GM23338 (cell line): ENCODE data around the gene CNTNAP5. TPM values are rescaled to one million over a fixed set of nuclear protein-coding genes. Genes with fewer than 3 reads are reported as not detected.

Experiments used
- ATAC-seq: fragments of 200-7000 bp; cut with Tn5 transposase; 3 replicates; pipeline ENCODE4 v1.9.1; 2020
- DNase-seq: peaks from one replicate; pipeline ENCODE4 v3.0.0-alpha.2; 2015; ENCODE audit warnings: low spot score
- H2AFZ ChIP-seq: fragments of 200-600 bp; sonication (generic); 2 replicates; pipeline ENCODE4 v1.8.0; 2016; ENCODE audit warnings: antibody characterized with exemption, mild to moderate bottlenecking, moderate library complexity
- H3F3A ChIP-seq: fragments of 200-600 bp; sonication (generic); replicated peaks from 2 replicates; pipeline ENCODE4 v1.8.0; 2017; ENCODE audit warnings: antibody characterized with exemption, mixed run types, low read depth
- H3K27ac ChIP-seq: fragments of 200-600 bp; sonication (generic); 2 replicates; pipeline ENCODE4 v1.6.1; 2016; ENCODE audit warnings: low read depth
- H3K27me3 ChIP-seq: fragments of 200-600 bp; sonication (generic); 2 replicates; pipeline ENCODE4 v1.8.0; 2016; ENCODE audit warnings: mild to moderate bottlenecking, mixed run types, moderate library complexity; ENCODE audit not compliant: insufficient read depth
- H3K36me3 ChIP-seq: fragments of 200-600 bp; sonication (generic); 2 replicates; pipeline ENCODE4 v1.8.0; 2016; ENCODE audit warnings: mild to moderate bottlenecking; ENCODE audit not compliant: insufficient read depth
- H3K4me1 ChIP-seq: fragments of 200-600 bp; sonication (generic); 2 replicates; pipeline ENCODE4 v1.8.0; 2016; ENCODE audit warnings: mild to moderate bottlenecking, moderate library complexity; ENCODE audit not compliant: insufficient read depth
- H3K4me2 ChIP-seq: fragments of 200-600 bp; sonication (generic); 2 replicates; pipeline ENCODE4 v1.7.1; 2017; ENCODE audit warnings: mixed run types
- H3K4me3 ChIP-seq: fragments of 200-600 bp; sonication (generic); 2 replicates; pipeline ENCODE4 v1.6.1; 2016; ENCODE audit warnings: mixed run types
- H3K79me2 ChIP-seq: fragments of 200-600 bp; sonication (generic); replicated peaks from 2 replicates; pipeline ENCODE4 v1.8.0; 2017; ENCODE audit warnings: mild to moderate bottlenecking; ENCODE audit not compliant: insufficient read depth
- H3K9me2 ChIP-seq: fragments of 200-600 bp; sonication (generic); 2 replicates; pipeline ENCODE4 v1.8.0; 2017; ENCODE audit not compliant: insufficient read depth
- H4K20me1 ChIP-seq: fragments of 200-600 bp; sonication (generic); replicated peaks from 2 replicates; pipeline ENCODE4 v1.8.0; 2017; ENCODE audit warnings: mild to moderate bottlenecking; ENCODE audit not compliant: insufficient read depth
- H3K27ac Mint-ChIP-seq: 2 replicates; pipeline ENCODE4 v1.8.0; 2020; ENCODE audit warnings: inconsistent platforms, mild to moderate bottlenecking, moderate library complexity, mixed read lengths
- H3K27me3 Mint-ChIP-seq: 3 replicates; pipeline ENCODE4 v1.8.0; 2022; ENCODE audit warnings: low read depth, mild to moderate bottlenecking, moderate library complexity, mixed read lengths, inconsistent platforms; ENCODE audit not compliant: insufficient read depth, poor library complexity
- H3K36me3 Mint-ChIP-seq: 3 replicates; pipeline ENCODE4 v1.8.0; 2021; ENCODE audit warnings: low read depth, mild to moderate bottlenecking, inconsistent platforms, moderate library complexity, mixed read lengths
- H3K4me1 Mint-ChIP-seq: 3 replicates; pipeline ENCODE4 v1.8.0; 2020; ENCODE audit warnings: mild to moderate bottlenecking, inconsistent platforms, mixed read lengths
- H3K4me3 Mint-ChIP-seq: 3 replicates; pipeline ENCODE4 v1.8.0; 2021; ENCODE audit warnings: moderate library complexity, mild to moderate bottlenecking, inconsistent platforms, mixed read lengths
- H3K9me3 Mint-ChIP-seq: 3 replicates; pipeline ENCODE4 v1.8.0; 2020; ENCODE audit warnings: moderate library complexity, mild to moderate bottlenecking, inconsistent platforms, mixed read lengths
- CREB1 ChIP-seq: fragments of 250-450 bp; sonication (Bioruptor Pico); IDR thresholded peaks from 2 replicates; pipeline ENCODE4 v1.5.0; 2020; ENCODE audit warnings: low read depth, mild to moderate bottlenecking, moderate library complexity
- EZH2phosphoT487 ChIP-seq: fragments of 200-600 bp; sonication (generic); IDR thresholded peaks from one replicate; pipeline ENCODE4 v1.8.1; 2018; ENCODE audit warnings: antibody characterized with exemption; ENCODE audit not compliant: unreplicated experiment
- JUNB ChIP-seq: IDR thresholded peaks from one replicate; pipeline ENCODE4 v1.6.1; 2016; ENCODE audit warnings: antibody characterized with exemption; ENCODE audit not compliant: unreplicated experiment
- NANOG ChIP-seq: IDR thresholded peaks from 2 replicates; pipeline ENCODE4 v1.6.1; 2016; ENCODE audit warnings: antibody characterized with exemption, borderline replicate concordance
- POLR2AphosphoS5 ChIP-seq: IDR thresholded peaks from 2 replicates; pipeline ENCODE4 v1.6.1; 2016; ENCODE audit warnings: antibody characterized with exemption, low read depth
- REST ChIP-seq: IDR thresholded peaks from one replicate; pipeline ENCODE4 v1.6.1; 2018; ENCODE audit warnings: antibody characterized with exemption; ENCODE audit not compliant: unreplicated experiment
- STAT1 ChIP-seq: IDR thresholded peaks from one replicate; pipeline ENCODE4 v1.6.1; 2016; ENCODE audit warnings: antibody characterized with exemption; ENCODE audit not compliant: unreplicated experiment
- ZNF114 ChIP-seq: fragments of 250-450 bp; sonication (Bioruptor Pico); IDR thresholded peaks from 2 replicates; pipeline ENCODE4 v1.5.0; 2020; ENCODE audit warnings: mild to moderate bottlenecking, moderate library complexity
- ZNF331 ChIP-seq: fragments of 250-450 bp; sonication (Bioruptor Pico); IDR thresholded peaks from 2 replicates; pipeline ENCODE4 v1.5.0; 2020; ENCODE audit warnings: low read depth, mild to moderate bottlenecking, moderate library complexity
- ZNF462 ChIP-seq: fragments of 250-450 bp; sonication (Bioruptor Pico); IDR thresholded peaks from 2 replicates; pipeline ENCODE4 v1.5.0; 2020; ENCODE audit warnings: mild to moderate bottlenecking, moderate library complexity
- polyA plus RNA-seq: library from polyadenylated mRNA; unstranded; fragments of >200 nt; fragmentation: Nextera tagmentation; extraction: Ambion mirVana; gene quantifications from 2 replicates; pipeline ENCODE4 v1.2.1, GENCODE V29; 2016
- total RNA-seq: library from RNA; depleted of rRNA; stranded (reverse); fragments of >200 nt; shearing (Covaris generic); gene quantifications from 2 replicates; pipeline ENCODE4 v1.2.3, GENCODE V29; 2014
- TF ChIP-seq, protein P1 (sequence below), 2 experiments: fragments of 200-600 bp in 1 of 2; sonication (generic) in 1 of 2; conservative IDR thresholded peaks; 2 replicates each; pipeline versions ENCODE4 v1.5.1 to v1.6.1; 2016 to 2017; ENCODE audit warnings: antibody characterized with exemption in 2 of 2, low read depth in 2 of 2, mild to moderate bottlenecking in 2 of 2, moderate library complexity in 1 of 2

Gene CNTNAP5
- total and polyA plus RNA-seq, 2 experiments from 2014 or later: 0.49 to 0.50 TPM

DNA sequence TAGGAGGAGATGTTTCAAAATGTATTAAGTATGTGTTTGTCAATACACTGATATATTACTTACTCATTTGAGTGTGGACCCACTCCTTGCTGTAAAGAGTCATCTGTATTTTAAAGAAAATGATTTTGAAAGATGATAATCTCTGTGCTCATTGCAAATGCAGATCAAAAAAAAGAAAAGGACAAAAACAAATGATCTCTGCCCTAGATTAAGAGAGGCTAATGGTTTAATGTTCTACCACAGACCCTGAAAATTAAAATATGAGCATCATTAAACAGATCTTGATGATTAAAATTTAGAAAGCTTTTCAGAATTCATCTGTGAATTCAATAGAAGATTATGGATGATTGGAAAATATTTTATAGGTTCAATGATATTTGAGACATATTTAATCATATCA is 136.5 kb downstream of the CNTNAP5 start:
- Histone ChIP-seq H3K4me1 (peaks cover 32% of the 10 kb centered on the region), H3K27ac (no peak overlapping the region), H3K4me2 (no peak overlapping the region), H4K20me1 (no peaks in the 10 kb centered on the region), H3K36me3 (no peaks in the 10 kb centered on the region), H3F3A (no peaks in the 10 kb centered on the region), H3K27me3 (no peaks in the 10 kb centered on the region), H3K4me3 (no peak overlapping the region), H3K79me2 (no peaks in the 10 kb centered on the region), H3K9me2 (0 out of 2 replicates have a peak, but pooled peaks cover 3% of the 10 kb centered on the region), H2AFZ (no peak overlapping the region)
- DNase-seq (no peak), ATAC-seq (no peak)
- H3K36me3 Mint-ChIP-seq: no peaks in the 10 kb centered on the region
- no peak overlapping the region for H3K4me3 Mint-ChIP-seq
- H3K27ac Mint-ChIP-seq: no peak overlapping the region
- TF ChIP-seq JUNB (no peak), ZNF331 (no peak), NANOG (no peak), REST (no peak), CREB1 (no peak), STAT1 (no peak), EZH2phosphoT487 (no peak), ZNF462 (no peak), POLR2AphosphoS5 (no peak), ZNF114 (CRISPR knock-in tag) (no peak)
- TF ChIP-seq, protein P1, sequence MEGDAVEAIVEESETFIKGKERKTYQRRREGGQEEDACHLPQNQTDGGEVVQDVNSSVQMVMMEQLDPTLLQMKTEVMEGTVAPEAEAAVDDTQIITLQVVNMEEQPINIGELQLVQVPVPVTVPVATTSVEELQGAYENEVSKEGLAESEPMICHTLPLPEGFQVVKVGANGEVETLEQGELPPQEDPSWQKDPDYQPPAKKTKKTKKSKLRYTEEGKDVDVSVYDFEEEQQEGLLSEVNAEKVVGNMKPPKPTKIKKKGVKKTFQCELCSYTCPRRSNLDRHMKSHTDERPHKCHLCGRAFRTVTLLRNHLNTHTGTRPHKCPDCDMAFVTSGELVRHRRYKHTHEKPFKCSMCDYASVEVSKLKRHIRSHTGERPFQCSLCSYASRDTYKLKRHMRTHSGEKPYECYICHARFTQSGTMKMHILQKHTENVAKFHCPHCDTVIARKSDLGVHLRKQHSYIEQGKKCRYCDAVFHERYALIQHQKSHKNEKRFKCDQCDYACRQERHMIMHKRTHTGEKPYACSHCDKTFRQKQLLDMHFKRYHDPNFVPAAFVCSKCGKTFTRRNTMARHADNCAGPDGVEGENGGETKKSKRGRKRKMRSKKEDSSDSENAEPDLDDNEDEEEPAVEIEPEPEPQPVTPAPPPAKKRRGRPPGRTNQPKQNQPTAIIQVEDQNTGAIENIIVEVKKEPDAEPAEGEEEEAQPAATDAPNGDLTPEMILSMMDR (conservative IDR thresholded peaks at IDR 0.05; ENCODE audit: low read depth in 2 of 2): no peak
- no peaks in the 10 kb centered on the region for H3K27me3 Mint-ChIP-seq
- H3K4me1 Mint-ChIP-seq: peaks cover 24% of the 10 kb centered on the region
- H3K9me3 Mint-ChIP-seq: no peaks in the 10 kb centered on the region
